Heart right ventricle (tissue), 16 donors: Measurements from ENCODE around the gene CEP350. TPM values are rescaled to one million over a fixed set of nuclear protein-coding genes. Genes with fewer than 3 reads are reported as not detected.
A peak's percentile ranks its signal among the peaks of the same experiment; 100 is the strongest.

Experiments
- ATAC-seq, 8 donors: fragments of 200-7000 bp; cut with Tn5 transposase; one replicate each; pipeline ENCODE4 v1.9.1; 2020; ENCODE audit warnings: mild to moderate bottlenecking in 8 of 8, moderate library complexity in 8 of 8, moderate number of reproducible peaks in 1 of 8
- DNase-seq, 2 donors: peaks; one replicate each; pipeline ENCODE4 v3.0.0-alpha.2; 2020
- H3K27ac ChIP-seq, 10 donors: fragments of 200-600 bp; sonication (generic) in 2 of 10; one replicate each; pipeline versions ENCODE4 v1.5.0 to v1.8.0; 2020 to 2022; ENCODE audit warnings: mild to moderate bottlenecking in 3 of 10
- H3K27me3 ChIP-seq, 7 donors: fragments of 200-600 bp; one replicate each; pipeline ENCODE4 v1.8.0; 2021 to 2022; ENCODE audit warnings: mild to moderate bottlenecking in 2 of 7
- H3K36me3 ChIP-seq, 9 donors: fragments of 200-600 bp; sonication (generic) in 1 of 9; one replicate each; pipeline versions ENCODE4 v1.5.0 to v1.8.0; 2020 to 2022; ENCODE audit warnings: mild to moderate bottlenecking in 2 of 9
- H3K4me1 ChIP-seq, 9 donors: fragments of 200-600 bp; sonication (generic) in 1 of 9; one replicate each; pipeline versions ENCODE4 v1.5.0 to v1.8.0; 2020 to 2022; ENCODE audit warnings: mild to moderate bottlenecking in 4 of 9
- H3K4me3 ChIP-seq, 10 donors: fragments of 200-600 bp; sonication (generic) in 2 of 10; one replicate each; pipeline versions ENCODE4 v1.5.0 to v1.8.0; 2020 to 2022; ENCODE audit warnings: mild to moderate bottlenecking in 7 of 10, moderate library complexity in 2 of 10
- H3K9me3 ChIP-seq, 11 donors: fragments of 200-600 bp in 10 of 11; sonication (generic) in 2 of 11; one replicate each; pipeline versions ENCODE4 v1.5.0 to v1.8.0; 2013 to 2022; ENCODE audit warnings: mild to moderate bottlenecking in 2 of 11, control low read depth in 1 of 11, moderate library complexity in 1 of 11
- WGBS, 2 donors: extraction: QIAGEN DNeasy Blood & Tissue Kit; methylation state at CpG; one replicate each; pipeline ENCODE4 v1.1.7; 2013; ENCODE audit warnings: inconsistent platforms in 1 of 2; 5-methylcytosine and 5-hydroxymethylcytosine counted together
- intact Hi-C, 10 donors: fragments of 100-400 bp; cut with DNase I; formaldehyde crosslinking; loops; one replicate each; pipeline versions ENCODE4 v1.11.1 to v1.14.2; 2022
- polyA plus RNA-seq, 2 donors: library from polyadenylated mRNA; stranded (reverse); fragments of 200-250 nt; gene quantifications; one replicate each; pipeline ENCODE4 v1.2.3, GENCODE V29; 2013
- total RNA-seq, 10 donors: library from RNA; stranded (reverse); fragmentation: NEBNext Ultra II Directional in 3 of 10; extraction: Animal tissue kit (Norgen Biotek cat#: 25700) in 3 of 10; gene quantifications; one replicate each; pipeline versions ENCODE4 v1.2.1 to v1.2.4, GENCODE V29; 2021 to 2023
- TF ChIP-seq, protein P1 (sequence below), 9 donors: fragments of 200-600 bp; sonication (generic) in 2 of 9; IDR thresholded peaks; one replicate each; pipeline versions ENCODE4 v1.5.0 to v1.8.0; 2021 to 2022; ENCODE audit warnings: antibody characterized with exemption in 9 of 9, mild to moderate bottlenecking in 5 of 9, moderate library complexity in 1 of 9
- donor health status: Arrhythmogenic right ventricular cardiomyopathy.
- donor health status: ischemic (EF 13 %, LVEDD 7.1; RV severe dilation, severe dysfunction).
- donor health status: healthy with polysubstance abuse.
- donor health status: DM: no; HTN: yes; CAD: no.
- donor health status: DM: no; HTN: no; CAD: no.
- donor health status: ischemic (EF 25% LVEDD 6.9; RV normal size, moderate dysfunction).
- donor health status: ischemic (EF 25% LVEDD 5.7; RV mildly dilated, moderate dysfunction).
- donor health status: healthy.
- donor health status: DM: yes; HTN: yes; CAD: no.
- donor health status: Ischemic cardiomyopathy.
- donor health status: ischemic (EF 35%, LVEDD 5.7; RV mildly dilated, moderate dysfunction).
- donor health status: nonischemic (EF 11% LVEDD 7.7; RV severe dilation, severe dysfunction).
- donor health status: DM: yes; HTN: yes; CAD: no.
- donor health status: PGD.
- donor health status: ischemic (EF 29% LVEDD 5.4; RV normal size, mild dysfunction).
- donor health status: nonischemic (EF 23%, LVEDD 6.1; RV moderate dilation, normal function).

CEP350 gene
- total and polyA plus RNA-seq, 12 donors, result 3.7 to 46.3 (median 37.7) TPM

DNA sequence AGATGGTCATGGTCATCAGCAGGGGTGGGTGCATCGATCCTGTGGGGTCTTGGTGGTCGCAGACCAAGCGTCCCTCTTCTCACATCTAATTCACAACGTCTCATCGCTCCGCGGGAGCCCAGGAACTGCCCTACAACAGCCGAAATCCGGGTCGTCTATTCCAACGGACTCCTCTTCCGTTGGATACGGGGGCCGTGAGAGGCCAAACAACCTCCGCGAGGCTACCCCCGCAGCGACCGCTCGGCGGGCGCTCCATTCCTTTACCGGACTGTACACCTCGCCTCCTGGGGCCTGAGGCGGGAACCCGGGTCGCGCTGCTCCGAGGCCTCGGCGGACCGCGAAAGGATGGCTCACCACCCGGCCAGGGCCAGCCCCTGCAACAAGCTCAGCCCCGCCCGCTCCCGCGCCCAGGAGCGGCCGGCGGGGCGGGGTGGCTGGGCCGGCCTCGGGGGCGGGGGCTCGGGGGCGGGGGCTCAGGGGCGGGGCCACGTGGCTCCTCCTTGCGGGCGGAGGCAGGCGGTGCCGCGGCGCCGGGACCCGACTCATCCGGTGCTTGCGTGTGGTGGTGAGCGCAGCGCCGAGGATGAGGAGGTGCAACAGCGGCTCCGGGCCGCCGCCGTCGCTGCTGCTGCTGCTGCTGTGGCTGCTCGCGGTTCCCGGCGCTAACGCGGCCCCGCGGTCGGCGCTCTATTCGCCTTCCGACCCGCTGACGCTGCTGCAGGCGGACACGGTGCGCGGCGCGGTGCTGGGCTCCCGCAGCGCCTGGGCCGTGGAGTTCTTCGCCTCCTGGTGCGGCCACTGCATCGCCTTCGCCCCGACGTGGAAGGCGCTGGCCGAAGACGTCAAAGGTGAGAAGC lies 199.9 kb downstream of the CEP350 start, which contains the start of gene QSOX1:
QSOX1 (plus strand) TSS at position 545 of the 857 bp plus-strand sequence; CDS start at position 584, 39 bp downstream.
- intact Hi-C loops, result loop anchor here in 2 of 10 donors (5.0 to 10.0 kb wide), 2 partner anchors 42 to 200 kb away; partner anchors contain the start of gene CEP350 (in 1 of the 2)
- no peaks in the 10 kb centered on the region for H3K27me3 ChIP-seq
- ATAC-seq, result peak; percentile 88 to 96 (median 94)
- peaks cover 0 to 57% (median 32%) of the 10 kb centered on the region in 9 donors for H3K4me1 ChIP-seq
- H3K9me3 ChIP-seq, result no peaks in the 10 kb centered on the region
- H3K36me3 ChIP-seq, result no peaks in the 10 kb centered on the region
- DNase-seq, result peak; percentile 91 to 92
- WGBS, 2 donors, result 0% methylated on average over 80 to 100 of the region's 100 CpGs
- TF ChIP-seq, protein P1, sequence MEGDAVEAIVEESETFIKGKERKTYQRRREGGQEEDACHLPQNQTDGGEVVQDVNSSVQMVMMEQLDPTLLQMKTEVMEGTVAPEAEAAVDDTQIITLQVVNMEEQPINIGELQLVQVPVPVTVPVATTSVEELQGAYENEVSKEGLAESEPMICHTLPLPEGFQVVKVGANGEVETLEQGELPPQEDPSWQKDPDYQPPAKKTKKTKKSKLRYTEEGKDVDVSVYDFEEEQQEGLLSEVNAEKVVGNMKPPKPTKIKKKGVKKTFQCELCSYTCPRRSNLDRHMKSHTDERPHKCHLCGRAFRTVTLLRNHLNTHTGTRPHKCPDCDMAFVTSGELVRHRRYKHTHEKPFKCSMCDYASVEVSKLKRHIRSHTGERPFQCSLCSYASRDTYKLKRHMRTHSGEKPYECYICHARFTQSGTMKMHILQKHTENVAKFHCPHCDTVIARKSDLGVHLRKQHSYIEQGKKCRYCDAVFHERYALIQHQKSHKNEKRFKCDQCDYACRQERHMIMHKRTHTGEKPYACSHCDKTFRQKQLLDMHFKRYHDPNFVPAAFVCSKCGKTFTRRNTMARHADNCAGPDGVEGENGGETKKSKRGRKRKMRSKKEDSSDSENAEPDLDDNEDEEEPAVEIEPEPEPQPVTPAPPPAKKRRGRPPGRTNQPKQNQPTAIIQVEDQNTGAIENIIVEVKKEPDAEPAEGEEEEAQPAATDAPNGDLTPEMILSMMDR (IDR thresholded peaks at IDR 0.05), result peak; percentile 20 to 56 (median 39)
- peak within 1 kb of the TSS; percentile 73 to 100 (median 95) for H3K4me3 ChIP-seq
- H3K27ac ChIP-seq, result peak within 1 kb of the TSS; percentile 93 to 98 (median 96)

DNA sequence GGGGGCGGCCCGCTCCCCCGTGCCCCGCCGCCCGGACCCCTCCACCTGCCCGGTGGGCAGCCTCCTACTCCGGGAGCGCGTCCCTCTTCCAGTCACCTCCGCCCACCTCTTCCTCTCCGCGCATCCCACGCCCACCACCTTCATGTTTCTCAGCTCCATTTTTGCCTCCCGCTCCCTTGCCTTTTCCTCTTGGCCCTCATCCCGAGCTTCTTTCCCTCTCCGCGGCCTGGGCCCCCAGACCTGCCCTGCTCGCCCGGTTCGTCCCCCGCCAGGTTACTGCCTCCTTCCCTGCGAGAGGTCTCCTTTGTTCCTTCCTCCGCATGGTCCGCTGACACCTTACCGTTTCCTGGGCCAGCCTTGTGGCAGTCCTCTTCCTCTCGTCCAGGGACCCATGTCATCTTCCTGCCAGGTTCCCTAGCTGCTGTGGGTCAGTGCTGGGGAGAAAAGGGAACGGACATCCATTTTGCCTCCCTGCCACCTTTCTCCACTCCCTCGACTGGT lies 200.6 kb downstream of the CEP350 start:
- intact Hi-C loops, result loop anchor here in 2 of 10 donors (5.0 to 10.0 kb wide), 2 partner anchors 43 to 200 kb away; partner anchors contain the start of gene CEP350 (in 1 of the 2)
- DNase-seq, result peak in 1 of 2 donors; percentile 37

DNA sequence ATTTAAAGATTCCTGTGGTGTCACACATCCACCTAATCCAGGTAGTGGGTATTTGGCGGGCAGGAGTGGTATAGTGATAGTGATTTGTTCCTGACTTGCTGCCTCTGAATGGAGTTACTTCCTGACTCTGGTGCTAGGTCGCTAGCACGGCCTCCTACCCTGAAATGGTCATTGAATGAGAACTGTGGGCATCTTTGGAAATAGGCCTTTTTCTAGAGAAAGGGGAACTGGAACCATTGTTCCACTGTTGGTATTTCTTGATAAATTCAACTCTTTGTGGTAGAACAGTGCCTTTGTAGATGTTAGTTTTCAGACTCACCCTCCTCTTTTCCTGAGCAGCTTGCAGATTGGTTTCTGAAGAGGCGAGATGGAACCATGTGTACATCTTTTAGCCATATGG lies 201.6 kb downstream of the CEP350 start:
- ATAC-seq, result no peak
- 83 to 89% methylated on average over 4 of the region's 4 CpGs for WGBS, 2 donors
- DNase-seq, result no peak
- intact Hi-C loops, result loop anchor here in 2 of 10 donors (5.0 to 10.0 kb wide), 2 partner anchors 44 to 201 kb away; partner anchors contain the start of gene CEP350 (in 1 of the 2)
- Histone ChIP-seq H3K36me3 (no peaks in the 10 kb centered on the region), H3K27me3 (no peaks in the 10 kb centered on the region), H3K4me3 (peak overlapping the region in 6 of 10 donors; percentile 73 to 100 (median 97)), H3K27ac (peak overlapping the region in 3 of 10 donors; percentile 1 to 98 (median 97)), H3K9me3 (no peaks in the 10 kb centered on the region), H3K4me1 (peaks cover 0 to 61% (median 32%) of the 10 kb centered on the region in 9 donors)
- TF ChIP-seq, protein P1 (IDR thresholded peaks at IDR 0.05), result no peak

More for the DNA sequence above, 200.6 kb downstream of the CEP350 start:
- TF ChIP-seq, protein P1 (IDR thresholded peaks at IDR 0.05), result no peak
- H3K27me3 ChIP-seq, result no peaks in the 10 kb centered on the region
- peak in 7 of 8 donors; percentile 2 to 49 (median 15) for ATAC-seq
- H3K9me3 ChIP-seq, result no peaks in the 10 kb centered on the region
- no peaks in the 10 kb centered on the region for H3K36me3 ChIP-seq
- peak overlapping the region; percentile 73 to 100 (median 95) for H3K4me3 ChIP-seq
- peaks cover 0 to 62% (median 32%) of the 10 kb centered on the region in 9 donors for H3K4me1 ChIP-seq
- 2 to 3% methylated on average over 29 of the region's 29 CpGs for WGBS, 2 donors
- H3K27ac ChIP-seq, result peak overlapping the region; percentile 93 to 98 (median 96)

DNA sequence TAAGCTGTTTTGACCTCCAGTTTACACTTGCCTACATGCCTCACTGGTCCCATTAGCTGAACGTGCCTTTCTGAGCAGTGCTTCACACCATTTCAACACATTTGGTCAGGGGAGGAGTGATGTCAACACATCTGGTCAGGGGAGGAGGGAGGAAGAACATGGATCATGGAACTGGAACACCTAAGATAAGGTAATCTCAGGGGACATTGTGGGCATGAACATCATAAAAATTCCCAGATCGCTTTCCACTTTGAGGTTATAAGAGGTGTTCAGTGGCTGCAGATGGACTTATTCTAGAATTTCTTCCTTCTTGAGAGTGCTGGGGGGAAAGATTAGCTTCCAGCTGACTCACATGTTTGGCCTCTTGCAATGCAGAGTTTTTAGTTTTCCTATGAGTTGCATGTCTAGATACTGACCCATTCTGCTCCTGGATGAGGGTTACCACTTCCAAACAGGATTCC lies 202.1 kb downstream of the CEP350 start:
- no peaks in the 10 kb centered on the region for H3K27me3 ChIP-seq
- intact Hi-C loops, result loop anchor here in 2 of 10 donors (5.0 to 10.0 kb wide), 2 partner anchors 44 to 202 kb away; partner anchors contain the start of gene CEP350 (in 1 of the 2)
- 69 to 71% methylated on average over 2 of the region's 2 CpGs for WGBS, 2 donors
- no peaks in the 10 kb centered on the region for H3K36me3 ChIP-seq
- ATAC-seq, result no peak
- H3K9me3 ChIP-seq, result no peaks in the 10 kb centered on the region
- DNase-seq, result no peak
- peak overlapping the region in 2 of 10 donors; percentile 99 to 100 for H3K4me3 ChIP-seq
- peaks cover 0 to 56% (median 32%) of the 10 kb centered on the region in 9 donors for H3K4me1 ChIP-seq
- H3K27ac ChIP-seq, result peak overlapping the region in 2 of 10 donors; percentile 4 to 98
- TF ChIP-seq, protein P1 (IDR thresholded peaks at IDR 0.05), result no peak
